CD4-positive, alpha-beta memory T cell (primary cell): ENCODE measurements around the gene TIAM2. TPM values are rescaled to one million over a fixed set of nuclear protein-coding genes. Genes with fewer than 3 reads are reported as not detected.
"Not testable (repeated sequence)": the region's sequence is repeated elsewhere in the genome, so short reads cannot be mapped to it uniquely, and the experiment has no call there.

ENCODE experiments used
- CTCF ChIA-PET: fragments of 350-600 bp; sonication (Branson Sonifier 250); formaldehyde crosslinking; loops from one replicate; lab custom pipeline; 2021; ENCODE audit warnings: inconsistent platforms; ENCODE audit not compliant: partially characterized antibody; lab: Charles Lee
- POLR2A ChIA-PET: fragments of 350-600 bp; sonication (Branson Sonifier 250); formaldehyde crosslinking; loops from one replicate; lab custom pipeline; 2021; ENCODE audit not compliant: partially characterized antibody; lab: Charles Lee
- DNase-seq, 5 donors: peaks; one replicate each; pipeline versions ENCODE4 v3.0.0 to v3.0.0-alpha.2; 2020 to 2022; ENCODE audit warnings: mixed read lengths in 1 of 5
- H3K27ac ChIP-seq: one replicate; pipeline ENCODE4 v1.7.0; 2013; ENCODE audit warnings: low read depth, low read length
- H3K27me3 ChIP-seq: 2 replicates; pipeline ENCODE4 v1.7.0; 2013; ENCODE audit warnings: mild to moderate bottlenecking, low read length, moderate library complexity; ENCODE audit not compliant: insufficient read depth
- H3K36me3 ChIP-seq: 2 replicates; pipeline ENCODE4 v1.7.0; 2013; ENCODE audit warnings: mild to moderate bottlenecking, low read length, moderate library complexity; ENCODE audit not compliant: insufficient read depth
- H3K4me1 ChIP-seq: 2 replicates; pipeline ENCODE4 v1.7.0; 2013; ENCODE audit warnings: mild to moderate bottlenecking, low read length, moderate library complexity; ENCODE audit not compliant: insufficient read depth
- H3K4me3 ChIP-seq, 2 donors: one replicate each; pipeline ENCODE4 v1.7.0; 2013; ENCODE audit warnings: low read length in 2 of 2, mild to moderate bottlenecking in 1 of 2
- H3K9me3 ChIP-seq, 2 donors: one replicate each; pipeline ENCODE4 v1.7.0; 2013; ENCODE audit warnings: low read length in 2 of 2, control low read depth in 1 of 2; ENCODE audit not compliant: control insufficient read depth in 1 of 2
- H3K27ac Mint-ChIP-seq, 7 donors: one replicate each; pipeline ENCODE4 v1.8.0; 2020 to 2021; ENCODE audit warnings: mixed read lengths in 7 of 7, mild to moderate bottlenecking in 6 of 7, inconsistent platforms in 3 of 7, moderate library complexity in 3 of 7
- H3K27me3 Mint-ChIP-seq, 2 donors: one replicate each; pipeline ENCODE4 v1.8.0; 2020 to 2021; ENCODE audit warnings: mixed read lengths in 2 of 2
- H3K36me3 Mint-ChIP-seq, 2 donors: one replicate each; pipeline ENCODE4 v1.8.0; 2020 to 2021; ENCODE audit warnings: mixed read lengths in 2 of 2, inconsistent platforms in 1 of 2, mild to moderate bottlenecking in 1 of 2
- H3K4me1 Mint-ChIP-seq, 4 donors: one replicate each; pipeline ENCODE4 v1.8.0; 2020 to 2021; ENCODE audit warnings: mixed read lengths in 4 of 4, mild to moderate bottlenecking in 1 of 4
- H3K4me3 Mint-ChIP-seq, 8 donors: one replicate each; pipeline ENCODE4 v1.8.0; 2020 to 2021; ENCODE audit warnings: mixed read lengths in 8 of 8, mild to moderate bottlenecking in 7 of 8, moderate library complexity in 6 of 8, inconsistent platforms in 3 of 8
- H3K9me3 Mint-ChIP-seq, 8 donors: one replicate each; pipeline ENCODE4 v1.8.0; 2020 to 2021; ENCODE audit warnings: mixed read lengths in 8 of 8, mild to moderate bottlenecking in 5 of 8, inconsistent platforms in 3 of 8, moderate library complexity in 1 of 8
- intact Hi-C: fragments of 100-400 bp; cut with micrococcal nuclease; formaldehyde crosslinking; loops from one replicate; pipeline ENCODE4 v1.15.1; 2023
- polyA plus RNA-seq, 2 donors: library from polyadenylated mRNA; unstranded; fragments of 300-500 nt; fragmentation: Illumina TruSeq; gene quantifications; one replicate each; pipeline ENCODE4 v1.2.3, GENCODE V29; 2021
- total RNA-seq, 2 experiments: library from RNA; stranded (reverse); gene quantifications; one replicate each; pipeline ENCODE4 v1.2.3, GENCODE V29; 2021

TIAM2 gene
- total and polyA plus RNA-seq, 4 experiments from 2014 or later = 0.15 to 11.1 (median 5.8) TPM

DNA sequence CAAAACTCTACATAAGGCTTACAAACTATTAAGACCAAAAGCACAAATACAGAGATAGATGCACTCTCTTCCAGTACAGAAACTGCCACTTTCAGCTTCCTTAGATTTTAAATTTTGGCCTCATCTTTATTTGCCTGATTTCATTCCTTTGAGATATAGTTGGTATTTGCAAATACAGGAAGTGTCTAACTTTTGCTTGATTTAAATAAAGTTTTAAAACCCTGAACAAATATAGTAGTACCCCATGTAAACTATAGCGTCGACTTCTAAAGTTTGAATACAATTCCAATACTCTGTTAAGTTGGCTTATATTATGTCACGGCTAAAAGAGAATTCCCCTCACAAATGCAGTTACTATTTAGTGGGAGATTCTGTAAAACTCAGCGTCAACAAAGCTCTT is 267.5 kb downstream of the TIAM2 start:
- Mint-ChIP-seq H3K27ac (peak overlapping the region in 4 of 7 donors; percentile 23 to 80 (median 38)), H3K27me3 (no peaks in the 10 kb centered on the region), H3K36me3 (peaks cover 47 to 58% of the 10 kb centered on the region in 2 donors), H3K4me1 (peaks cover 0 to 7% (median 5%) of the 10 kb centered on the region in 4 donors), H3K4me3 (no peak overlapping the region), H3K9me3 (no peaks in the 10 kb centered on the region)
- intact Hi-C loops = no loop called here
- no peak overlapping the region for H3K27ac ChIP-seq
- no peak overlapping the region for H3K4me3 ChIP-seq
- POLR2A ChIA-PET = no interaction called here
- no peaks in the 10 kb centered on the region for H3K9me3 ChIP-seq
- DNase-seq = no peak
- H3K4me1 ChIP-seq = no peaks in the 10 kb centered on the region
- H3K36me3 ChIP-seq = peaks cover 32% of the 10 kb centered on the region
- no peaks in the 10 kb centered on the region for H3K27me3 ChIP-seq
- CTCF ChIA-PET = no interaction called here

DNA sequence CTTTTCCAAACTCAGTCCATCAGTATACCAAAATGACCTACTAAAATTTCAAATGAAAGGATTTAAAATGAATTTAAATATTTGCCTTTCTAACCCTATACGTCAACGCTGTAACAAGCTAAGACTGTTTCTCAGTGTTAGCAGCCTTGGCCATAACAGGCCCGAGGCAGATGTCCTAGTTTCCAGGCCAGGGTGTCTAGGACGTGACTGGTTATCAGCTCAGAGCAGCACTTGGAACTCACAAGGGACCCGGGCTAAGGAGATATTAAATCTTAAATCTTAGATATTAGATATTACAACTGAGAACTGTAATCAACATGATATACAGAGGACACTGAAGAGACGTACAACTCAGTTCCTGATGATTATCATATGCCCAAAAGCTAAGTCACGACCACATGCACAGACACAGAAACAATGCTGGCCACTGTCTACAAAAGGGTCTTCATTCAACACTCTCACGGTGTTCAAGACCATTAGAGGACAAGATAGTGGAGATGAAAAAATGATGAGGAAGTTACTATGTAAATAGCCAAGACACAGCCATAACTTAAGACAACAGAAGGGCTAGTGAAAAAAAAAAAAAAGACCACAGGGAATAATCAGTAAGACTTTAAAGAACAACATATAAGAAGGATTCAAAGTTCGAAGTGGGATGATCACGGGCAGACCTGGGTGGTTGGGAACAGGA is 268.4 kb downstream of the TIAM2 start, which contains the start of gene CLDN20:
TSS of gene CLDN20 (plus strand) at position 641 of the 691 bp plus-strand sequence. CDS start 11,707 bp downstream, outside the sequence.
- intact Hi-C loops = no loop called here
- Mint-ChIP-seq H3K4me1 (peaks cover 6 to 11% (median 10%) of the 10 kb centered on the region in 4 donors), H3K4me3 (no peak within 1 kb of the TSS), H3K36me3 (peaks cover 44 to 51% of the 10 kb centered on the region in 2 donors), H3K27ac (peak within 1 kb of the TSS in 3 of 7 donors; percentile 2 to 80 (median 70)), H3K9me3 (no peaks in the 10 kb centered on the region), H3K27me3 (no peaks in the 10 kb centered on the region)
- no peaks in the 10 kb centered on the region for H3K27me3 ChIP-seq
- POLR2A ChIA-PET = no interaction called here
- peaks cover 32% of the 10 kb centered on the region for H3K36me3 ChIP-seq
- DNase-seq = no peak
- no peak within 1 kb of the TSS for H3K4me3 ChIP-seq
- H3K9me3 ChIP-seq = no peaks in the 10 kb centered on the region
- CTCF ChIA-PET = no interaction called here
- no peak within 1 kb of the TSS for H3K27ac ChIP-seq
- peaks cover 4% of the 10 kb centered on the region for H3K4me1 ChIP-seq

DNA sequence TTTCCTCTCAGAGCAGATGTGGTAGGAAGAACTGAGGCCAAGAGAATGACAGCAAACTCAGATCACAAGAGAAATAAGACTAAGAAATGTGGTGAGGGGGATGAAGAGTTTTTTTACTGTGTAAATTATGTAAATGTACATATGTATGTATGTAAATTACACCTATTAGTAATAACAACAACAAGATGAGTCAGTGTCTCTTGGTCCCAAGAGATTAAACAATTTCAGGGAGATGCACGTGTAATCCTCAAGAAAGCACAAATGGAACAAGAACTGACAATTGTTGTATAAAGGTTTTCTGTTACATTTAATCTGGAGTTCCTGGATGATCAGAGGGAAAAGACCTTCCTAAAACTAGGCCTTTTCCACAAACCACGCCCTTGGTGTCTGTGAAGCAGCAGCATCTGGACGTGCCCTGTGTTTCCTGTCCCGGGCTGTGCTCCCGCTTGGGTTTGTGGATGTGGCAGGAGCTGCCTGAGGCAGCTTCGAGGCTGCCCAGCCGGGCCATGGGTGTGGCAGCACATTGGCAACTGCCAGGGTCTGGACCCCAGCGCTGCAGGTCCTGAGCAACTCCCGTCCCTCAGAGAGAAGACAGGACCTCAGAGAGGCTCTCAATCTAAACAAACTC is 269.7 kb downstream of the TIAM2 start:
- ChIA-PET POLR2A (no interaction called here), CTCF (no interaction called here)
- Mint-ChIP-seq H3K4me1 (peaks cover 6 to 11% (median 10%) of the 10 kb centered on the region in 4 donors), H3K9me3 (no peaks in the 10 kb centered on the region), H3K36me3 (peaks cover 42 to 46% of the 10 kb centered on the region in 2 donors), H3K4me3 (no peak overlapping the region), H3K27ac (peak overlapping the region in 1 of 7 donors; percentile 2), H3K27me3 (no peaks in the 10 kb centered on the region)
- Histone ChIP-seq H3K9me3 (no peaks in the 10 kb centered on the region), H3K27ac (no peak overlapping the region), H3K27me3 (no peaks in the 10 kb centered on the region), H3K4me3 (no peak overlapping the region), H3K4me1 (peaks cover 4% of the 10 kb centered on the region), H3K36me3 (peaks cover 20% of the 10 kb centered on the region)
- DNase-seq = no peak
- intact Hi-C loops = no loop called here

DNA sequence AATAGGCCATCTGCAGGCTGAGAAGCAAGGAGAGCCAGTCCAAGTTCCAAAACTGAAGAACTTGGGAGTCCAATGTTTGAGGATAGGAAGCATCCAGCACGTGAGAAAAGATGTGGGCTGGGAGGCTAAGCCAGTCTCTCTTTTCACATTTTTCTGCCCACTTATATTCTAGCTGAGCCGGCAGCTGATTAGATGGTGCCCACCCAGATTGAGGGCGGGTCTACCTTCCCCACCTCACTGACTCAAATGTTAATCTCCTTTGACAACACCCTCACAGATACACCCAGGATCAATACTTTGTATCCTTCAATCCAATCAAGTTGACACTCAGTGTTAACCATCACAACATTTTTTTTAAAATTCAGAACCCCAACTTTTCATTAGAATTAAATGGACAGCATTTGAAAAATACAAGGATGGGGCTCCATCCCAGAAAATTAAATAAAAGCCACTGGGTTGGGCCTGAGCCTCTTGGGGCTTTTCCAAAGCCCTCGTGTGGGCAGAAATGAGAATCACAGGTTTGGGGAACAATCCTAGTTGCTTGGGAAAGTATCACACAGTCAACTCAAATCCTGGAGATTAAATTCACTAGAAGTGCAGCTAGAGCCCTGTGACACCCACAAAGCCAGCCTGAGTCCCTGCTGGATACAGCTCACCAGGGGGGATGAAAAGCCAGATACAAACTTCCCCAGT is 270.9 kb downstream of the TIAM2 start:
- peaks cover 35 to 40% of the 10 kb centered on the region in 2 donors for H3K36me3 Mint-ChIP-seq
- DNase-seq = no peak
- no peaks in the 10 kb centered on the region for H3K27me3 Mint-ChIP-seq
- no peaks in the 10 kb centered on the region for H3K9me3 Mint-ChIP-seq
- intact Hi-C loops = no loop called here
- peaks cover 6 to 12% (median 11%) of the 10 kb centered on the region in 4 donors for H3K4me1 Mint-ChIP-seq
- ChIA-PET POLR2A (no interaction called here), CTCF (interaction anchor here (1.0 to 3.6 kb wide), 2 partner anchors 11 to 47 kb away, joined by 3 to 22 read pairs; no protein-coding TSS in a partner anchor)
- Histone ChIP-seq H3K27me3 (no peaks in the 10 kb centered on the region), H3K4me1 (peaks cover 4% of the 10 kb centered on the region), H3K9me3 (no peaks in the 10 kb centered on the region), H3K27ac (no peak overlapping the region), H3K36me3 (peaks cover 14% of the 10 kb centered on the region), H3K4me3 (no peak overlapping the region)
- H3K27ac Mint-ChIP-seq = no peak overlapping the region
- no peak overlapping the region for H3K4me3 Mint-ChIP-seq

DNA sequence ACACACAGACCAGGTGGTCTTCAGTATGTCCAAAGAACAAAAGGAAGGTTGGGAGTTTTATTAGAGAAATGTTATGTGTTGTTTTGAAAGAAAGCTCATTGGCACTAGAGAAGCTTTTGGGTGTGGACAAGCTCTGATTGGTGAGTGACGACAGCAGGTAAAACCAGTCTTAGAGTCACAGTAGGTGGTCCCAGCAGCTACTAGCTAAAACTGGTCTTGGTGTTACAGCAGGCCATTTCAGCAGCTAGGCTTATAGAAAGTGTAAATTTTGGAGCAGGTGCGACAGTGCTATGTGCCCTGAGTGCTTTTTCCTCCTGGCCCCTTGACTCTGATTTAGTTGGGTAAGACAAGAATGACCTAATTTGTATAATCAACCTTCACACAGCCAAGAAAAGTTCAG is 272.3 kb downstream of the TIAM2 start:
- Mint-ChIP-seq H3K4me3 (no peak overlapping the region), H3K36me3 (peaks cover 28 to 38% of the 10 kb centered on the region in 2 donors), H3K4me1 (peaks cover 7 to 10% (median 9%) of the 10 kb centered on the region in 4 donors), H3K27ac (peak overlapping the region in 1 of 7 donors; percentile 63), H3K9me3 (no peaks in the 10 kb centered on the region), H3K27me3 (no peaks in the 10 kb centered on the region)
- Histone ChIP-seq H3K27me3 (no peaks in the 10 kb centered on the region), H3K9me3 (no peaks in the 10 kb centered on the region), H3K4me1 (peaks cover 4% of the 10 kb centered on the region), H3K27ac (no peak overlapping the region), H3K4me3 (no peak overlapping the region), H3K36me3 (peaks cover 17% of the 10 kb centered on the region)
- intact Hi-C loops = no loop called here
- POLR2A ChIA-PET = interaction anchor here (1.1 kb wide), 1 partner anchor 46 kb away, joined by 3 read pairs; no protein-coding TSS in a partner anchor
- CTCF ChIA-PET = interaction anchor here (0.6 to 4.4 kb wide), 7 partner anchors 9 to 351 kb away, joined by 3 to 22 read pairs (median 4); no protein-coding TSS in a partner anchor
- DNase-seq = no peak

DNA sequence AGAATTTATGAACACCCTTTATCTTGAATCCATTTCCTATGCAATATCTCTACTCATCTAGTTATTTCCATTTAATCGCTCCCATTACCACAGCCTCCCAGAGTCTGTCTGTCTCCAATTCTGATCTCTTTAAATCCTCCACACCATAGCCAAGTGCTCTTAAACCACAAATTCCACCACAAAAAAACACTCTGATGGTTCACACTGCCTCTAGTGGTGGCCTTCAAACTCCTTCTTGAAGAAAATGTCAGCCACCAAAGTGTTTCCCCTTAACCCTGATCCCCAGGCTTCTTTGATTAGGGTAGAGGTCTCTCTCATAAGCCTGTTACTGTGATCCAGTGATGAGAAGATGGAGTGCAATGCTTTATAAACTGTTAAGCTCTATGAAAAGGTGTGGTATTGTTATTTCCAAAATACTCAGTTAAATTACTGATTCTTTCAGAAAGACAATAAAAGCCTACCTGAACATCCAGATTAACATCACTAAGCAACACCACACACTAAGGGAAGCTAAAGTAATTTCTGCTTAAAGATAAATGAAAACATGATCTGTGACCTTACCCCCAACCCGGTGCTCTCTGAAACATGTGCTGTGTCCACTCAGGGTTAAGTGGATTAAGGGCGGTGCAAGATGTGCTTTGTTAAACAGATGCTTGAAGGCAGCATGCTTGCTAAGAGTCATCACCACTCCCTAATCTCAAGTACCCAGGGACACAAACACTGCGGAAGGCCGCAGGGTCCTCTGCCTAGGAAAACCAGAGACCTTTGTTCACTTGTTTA is 273.2 kb downstream of the TIAM2 start:
- peak in 4 of 5 donors; percentile 15 to 24 (median 20) for DNase-seq
- intact Hi-C loops = loop anchor here (1.0 kb wide), 1 partner anchor 91 kb away; no protein-coding TSS in a partner anchor
- H3K36me3 Mint-ChIP-seq = peaks cover 33 to 43% of the 10 kb centered on the region in 2 donors
- H3K9me3 ChIP-seq, H3K4me3 Mint-ChIP-seq, H3K9me3 Mint-ChIP-seq, H3K27me3 Mint-ChIP-seq, H3K27me3 ChIP-seq, H3K4me3 ChIP-seq, POLR2A ChIA-PET, H3K27ac ChIP-seq, H3K4me1 ChIP-seq: not testable (repeated sequence)
- H3K36me3 ChIP-seq = peaks cover 17% of the 10 kb centered on the region
- H3K27ac Mint-ChIP-seq = peak overlapping the region in 2 of 7 donors; percentile 52 to 62
- CTCF ChIA-PET = interaction anchor here (0.9 to 4.4 kb wide), 8 partner anchors 9 to 97 kb away, joined by 3 to 22 read pairs (median 4); no protein-coding TSS in a partner anchor
- H3K4me1 Mint-ChIP-seq = peaks cover 7 to 12% (median 11%) of the 10 kb centered on the region in 4 donors
